PC-9 (cell line): Measurements from ENCODE around the gene G6PD.

Experiments used
- EZH2 ChIP-seq: fragments of 200-600 bp; sonication (generic); IDR thresholded peaks from 2 replicates; pipeline ENCODE4 v1.8.0; 2017; ENCODE audit warnings: antibody characterized with exemption, low read depth
- TF ChIP-seq, protein P1 (sequence below): fragments of 200-600 bp; sonication (generic); conservative IDR thresholded peaks from 2 replicates; pipeline ENCODE4 v1.6.1; 2017; ENCODE audit warnings: mixed run types, antibody characterized with exemption, mild to moderate bottlenecking, moderate library complexity

DNA sequence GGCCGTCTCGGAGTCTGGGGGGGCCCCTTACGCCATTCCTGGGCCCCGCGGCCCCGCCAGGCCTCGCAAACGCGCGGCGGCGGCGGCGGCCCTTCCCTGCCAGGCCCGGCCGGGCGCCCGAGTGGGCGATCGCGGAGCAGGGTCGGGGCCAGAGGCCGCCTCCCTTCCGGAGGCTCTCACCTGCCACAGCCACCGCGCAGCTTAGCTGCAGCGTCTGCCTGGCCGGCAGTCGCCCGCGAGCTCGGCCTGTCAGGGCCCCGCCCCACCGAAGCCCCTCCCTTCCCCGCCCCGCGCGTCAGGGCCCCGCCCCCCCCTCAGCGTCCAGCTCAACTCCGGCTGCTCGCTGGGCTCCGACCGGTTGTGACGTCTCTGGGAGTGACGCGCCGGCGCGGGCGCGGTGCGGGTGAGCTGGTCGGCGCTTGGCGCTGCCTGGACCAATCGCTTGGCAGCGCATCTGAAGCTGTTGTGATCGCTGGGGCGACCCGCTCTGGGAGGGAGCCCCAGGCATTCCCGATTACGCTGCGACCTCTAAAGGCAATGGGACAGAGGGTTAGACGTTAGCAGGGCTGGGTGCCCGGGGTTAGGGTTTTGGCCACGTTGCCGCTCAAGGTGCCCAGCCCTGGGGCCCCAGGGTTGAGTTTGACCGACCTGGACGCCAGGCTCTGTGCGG, 56.1 kb downstream of the G6PD start, which contains the start of gene SLC10A3:
- TF ChIP-seq, protein P1, sequence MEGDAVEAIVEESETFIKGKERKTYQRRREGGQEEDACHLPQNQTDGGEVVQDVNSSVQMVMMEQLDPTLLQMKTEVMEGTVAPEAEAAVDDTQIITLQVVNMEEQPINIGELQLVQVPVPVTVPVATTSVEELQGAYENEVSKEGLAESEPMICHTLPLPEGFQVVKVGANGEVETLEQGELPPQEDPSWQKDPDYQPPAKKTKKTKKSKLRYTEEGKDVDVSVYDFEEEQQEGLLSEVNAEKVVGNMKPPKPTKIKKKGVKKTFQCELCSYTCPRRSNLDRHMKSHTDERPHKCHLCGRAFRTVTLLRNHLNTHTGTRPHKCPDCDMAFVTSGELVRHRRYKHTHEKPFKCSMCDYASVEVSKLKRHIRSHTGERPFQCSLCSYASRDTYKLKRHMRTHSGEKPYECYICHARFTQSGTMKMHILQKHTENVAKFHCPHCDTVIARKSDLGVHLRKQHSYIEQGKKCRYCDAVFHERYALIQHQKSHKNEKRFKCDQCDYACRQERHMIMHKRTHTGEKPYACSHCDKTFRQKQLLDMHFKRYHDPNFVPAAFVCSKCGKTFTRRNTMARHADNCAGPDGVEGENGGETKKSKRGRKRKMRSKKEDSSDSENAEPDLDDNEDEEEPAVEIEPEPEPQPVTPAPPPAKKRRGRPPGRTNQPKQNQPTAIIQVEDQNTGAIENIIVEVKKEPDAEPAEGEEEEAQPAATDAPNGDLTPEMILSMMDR: no peak
- no peak for TF ChIP-seq EZH2
